Dedifferentiated amniotic fluid mesenchymal stem cell (primary cell): Measurements from ENCODE around the gene FLNB.
A peak's percentile ranks its signal among the peaks of the same experiment; 100 is the strongest.

Source experiments
- DNase-seq: peaks from one replicate; pipeline ENCODE4 v3.0.0-alpha.2; 2016; ENCODE audit errors: extremely low spot score

FLNB gene

DNA sequence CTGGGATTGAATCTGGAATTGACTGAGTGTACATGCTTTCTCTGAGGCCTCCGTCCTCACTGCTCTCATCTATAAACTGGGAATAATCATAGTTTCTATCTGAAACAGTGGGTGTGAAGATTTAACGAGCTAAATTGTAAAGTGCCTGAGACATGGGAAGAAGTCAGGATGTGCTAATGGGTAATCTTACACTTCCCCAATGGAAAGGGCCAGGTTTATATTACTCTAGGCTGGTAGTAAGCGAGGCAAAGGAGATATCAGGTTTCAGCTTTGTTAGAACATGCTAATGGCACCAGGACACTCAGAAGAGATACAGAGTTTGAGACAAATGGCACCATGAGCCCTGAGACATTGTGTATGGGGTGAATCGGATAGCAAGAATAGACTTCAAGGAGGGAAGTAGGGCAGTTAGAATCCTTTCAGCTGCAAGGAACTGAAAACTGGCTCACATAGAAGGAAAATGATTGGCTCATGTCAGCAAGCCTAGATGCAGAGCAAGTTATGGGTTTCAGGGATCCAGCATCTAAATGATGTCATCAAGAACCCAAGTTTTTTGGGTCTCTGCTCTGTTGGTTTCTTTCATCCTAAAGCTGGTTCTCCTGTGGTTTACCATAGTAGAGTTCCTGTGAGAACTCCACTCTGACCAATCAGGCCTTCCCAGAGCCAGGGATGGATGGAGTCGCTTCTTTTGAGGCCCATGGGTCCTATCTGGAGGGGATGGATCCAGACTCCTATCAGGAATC lies 21.8 kb downstream of the FLNB start:
- DNase-seq = no peak

DNA sequence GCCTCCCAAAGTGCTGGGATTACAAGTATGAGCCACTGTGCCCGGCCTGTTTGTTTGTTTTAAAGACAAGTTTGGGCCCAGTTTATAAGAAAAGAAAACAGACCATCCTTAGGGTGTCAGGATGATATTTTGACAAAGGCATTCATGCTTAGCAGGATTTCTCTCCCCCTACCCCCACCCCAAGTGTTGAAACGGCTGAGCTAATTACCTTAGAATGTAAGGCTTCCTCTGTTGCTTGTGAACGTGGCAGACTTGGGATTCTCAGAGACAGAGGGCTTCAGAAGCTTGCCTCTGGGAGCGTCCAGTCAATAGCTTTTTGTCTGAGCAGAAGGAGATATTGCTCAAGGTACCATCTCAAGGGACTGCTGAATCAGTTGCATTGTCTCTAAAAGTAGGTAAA lies 24.0 kb downstream of the FLNB start:
- no peak for DNase-seq

DNA sequence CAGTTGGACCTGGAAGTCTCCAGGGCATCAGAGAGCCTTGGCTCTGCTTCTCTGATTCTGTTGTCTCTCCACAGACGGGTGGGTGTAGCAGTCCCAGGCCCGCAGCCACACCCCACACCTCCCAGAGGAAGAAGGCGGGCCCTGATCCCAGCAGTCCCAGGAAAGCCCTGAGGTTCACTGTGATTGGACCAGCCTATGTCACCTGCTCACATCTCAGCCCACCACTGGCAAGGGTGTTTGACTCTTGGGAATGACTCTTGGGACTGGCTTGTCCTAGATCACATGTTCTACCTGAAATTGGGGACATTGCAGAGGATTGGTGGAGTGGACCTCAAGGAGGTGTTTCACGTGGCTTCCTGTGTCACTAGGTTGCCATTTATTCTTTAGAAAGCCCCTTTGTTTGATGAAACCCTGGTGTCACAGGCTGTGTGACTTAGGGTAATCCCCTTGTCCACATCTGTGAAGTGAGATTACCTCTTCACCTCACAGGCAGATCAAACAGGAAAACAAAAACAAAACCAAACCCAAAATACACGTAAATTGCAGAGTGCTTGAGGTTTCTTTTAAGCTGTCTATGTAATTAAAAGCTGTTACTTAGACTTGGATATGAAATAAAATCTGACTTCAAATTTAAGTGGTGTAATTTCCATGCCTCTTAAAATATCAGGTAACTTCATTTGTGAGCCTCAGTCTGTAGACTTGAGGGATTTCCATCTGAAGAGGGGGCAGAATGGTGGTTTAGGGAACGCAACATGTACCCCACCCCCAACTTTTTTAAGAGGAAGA lies 26.7 kb downstream of the FLNB start:
- DNase-seq = no peak

DNA sequence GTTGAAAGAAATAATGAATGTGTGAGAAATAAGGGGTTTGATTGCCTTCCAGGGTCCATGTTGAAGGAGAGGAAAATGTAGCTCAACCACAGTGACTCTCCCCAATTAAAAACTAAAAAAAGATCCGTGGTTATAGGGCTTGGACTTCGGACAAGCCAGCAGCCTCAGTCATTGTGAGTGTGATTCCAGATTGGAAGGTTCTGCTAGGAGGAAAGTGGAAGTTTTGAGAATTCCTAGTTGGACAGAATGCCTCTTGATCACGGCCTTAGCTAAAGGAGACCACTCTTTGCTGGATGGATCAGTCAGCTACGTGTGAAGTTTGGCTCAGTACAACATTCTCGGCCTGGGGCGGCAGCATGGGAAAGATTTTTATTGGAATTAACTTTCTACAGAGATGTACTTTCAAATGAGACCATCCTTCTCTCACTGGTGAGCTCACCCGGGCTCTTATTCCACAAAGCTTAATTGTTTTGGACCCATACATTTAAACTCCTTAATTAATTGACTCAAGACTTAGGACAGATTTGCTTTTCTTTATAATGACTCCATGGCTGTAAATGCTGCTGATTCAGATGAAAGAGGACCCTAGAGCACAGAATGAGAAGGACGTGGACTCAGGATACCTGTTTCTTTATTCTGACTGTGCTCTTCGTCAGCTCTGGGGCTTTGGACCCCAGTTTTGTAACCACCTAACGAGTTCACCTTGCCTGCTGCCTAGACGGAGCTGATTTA lies 27.5 kb downstream of the FLNB start:
- DNase-seq = no peak

DNA sequence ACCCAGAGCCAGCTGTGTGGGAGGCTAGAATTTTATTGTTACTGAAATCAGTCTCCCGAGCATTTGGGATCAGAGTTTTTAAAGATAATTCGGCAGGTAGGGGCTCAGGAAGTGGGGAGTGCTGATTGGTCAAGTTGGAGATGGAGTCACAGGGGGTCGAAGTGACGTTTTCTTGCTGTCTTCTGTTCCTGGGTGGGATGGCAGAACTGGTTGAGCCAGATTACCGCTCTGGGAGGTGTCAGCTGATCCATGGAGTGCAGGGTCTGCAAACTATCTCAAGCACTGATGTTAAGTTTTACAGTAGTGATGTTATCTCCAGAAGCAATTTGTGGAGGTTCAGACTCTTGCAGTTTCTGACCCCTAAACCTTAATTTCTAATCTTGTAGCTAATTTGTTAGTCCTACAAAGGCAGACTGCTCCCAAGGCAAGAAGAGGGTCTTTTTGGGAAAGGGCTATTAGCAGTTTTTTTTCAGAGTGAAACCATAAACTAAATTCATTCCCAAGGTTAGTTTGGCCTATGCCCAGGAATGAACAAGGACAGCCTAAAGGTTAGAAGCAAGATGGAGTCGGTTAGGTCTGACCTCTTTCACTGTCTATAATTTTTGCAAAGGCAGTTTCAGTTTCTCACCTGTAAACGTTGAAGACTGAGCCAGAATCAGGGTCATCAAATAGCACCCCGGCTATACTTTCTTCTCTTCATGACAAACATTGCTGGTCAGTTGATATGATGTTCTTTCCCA lies 28.2 kb downstream of the FLNB start:
- DNase-seq = no peak

GRCh38 chr3:58037141-58037910 lies 29.1 kb downstream of the FLNB start:
- no peak for DNase-seq

- DNase-seq = no peak
These were observed 30.6 kb downstream of the FLNB start for GRCh38 chr3:58038675-58039292.

DNA sequence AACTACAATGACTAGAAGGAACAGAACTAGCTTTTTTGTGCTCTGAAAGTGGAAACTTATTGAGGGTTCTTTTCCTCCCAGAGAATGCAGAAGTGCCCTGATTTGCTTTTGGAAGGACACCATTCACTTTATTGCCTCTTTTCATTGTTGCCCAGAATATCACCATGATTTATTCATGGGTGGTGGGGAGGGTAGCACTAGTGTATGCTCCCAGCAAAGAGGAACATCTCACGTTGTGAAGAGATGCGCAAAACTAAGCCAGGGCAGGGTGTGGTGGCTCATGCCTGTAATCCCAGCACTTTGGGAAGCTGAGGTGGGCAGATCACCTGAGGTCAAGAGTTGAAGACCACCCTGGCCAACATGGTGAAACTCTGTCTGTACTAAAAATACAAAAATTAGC lies 31.4 kb downstream of the FLNB start:
- DNase-seq = no peak

- no peak for DNase-seq
These were observed 33.1 kb downstream of the FLNB start for GRCh38 chr3:58041182-58041825.

GRCh38 chr3:58041826-58042324 lies 33.7 kb downstream of the FLNB start:
- peak; percentile 43 for DNase-seq

- no peak for DNase-seq
These were observed 34.9 kb downstream of the FLNB start for GRCh38 chr3:58042947-58043707.

GRCh38 chr3:58043933-58044332 lies 35.7 kb downstream of the FLNB start:
- DNase-seq = no peak

DNA sequence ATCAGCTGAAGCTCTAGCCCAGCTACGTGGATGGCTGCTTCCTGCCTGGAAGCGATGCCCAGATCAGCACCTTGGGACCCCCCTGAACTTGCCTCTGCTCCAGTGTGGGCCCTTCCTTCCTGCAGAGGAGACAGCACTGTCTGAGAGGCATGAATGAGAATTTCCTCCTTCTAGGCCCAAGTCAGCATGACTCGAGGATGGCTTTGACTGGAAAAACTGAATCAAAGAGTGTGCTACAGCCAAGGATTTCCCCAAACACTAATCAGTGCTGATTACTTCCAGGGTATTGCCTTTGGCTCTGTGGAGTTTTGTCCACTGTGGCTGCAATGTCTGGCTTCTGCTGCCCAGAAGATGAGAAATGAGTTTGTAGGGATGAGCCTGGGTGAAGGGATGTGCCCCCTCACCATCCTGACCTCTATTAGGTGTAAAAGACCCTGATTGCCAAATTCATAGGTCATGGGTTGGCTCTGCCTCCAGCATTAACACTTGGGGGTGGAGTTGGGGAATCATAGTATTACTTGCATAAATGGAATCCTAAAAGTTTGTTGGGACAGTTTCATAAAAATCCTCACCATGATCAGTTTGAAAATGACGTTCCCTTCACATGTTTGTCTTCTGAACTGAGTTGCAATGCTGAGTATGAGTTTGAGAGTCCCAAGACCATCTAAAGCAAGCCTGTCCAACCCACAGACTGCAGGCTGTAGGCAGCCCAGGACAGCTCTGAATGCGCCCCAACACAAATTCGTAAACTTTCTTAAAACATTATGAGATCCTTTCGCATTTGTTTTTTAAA lies 36.7 kb downstream of the FLNB start:
- DNase-seq = no peak

- DNase-seq = peak; percentile 76
These were observed 39.6 kb downstream of the FLNB start for GRCh38 chr3:58047826-58048225.

DNA sequence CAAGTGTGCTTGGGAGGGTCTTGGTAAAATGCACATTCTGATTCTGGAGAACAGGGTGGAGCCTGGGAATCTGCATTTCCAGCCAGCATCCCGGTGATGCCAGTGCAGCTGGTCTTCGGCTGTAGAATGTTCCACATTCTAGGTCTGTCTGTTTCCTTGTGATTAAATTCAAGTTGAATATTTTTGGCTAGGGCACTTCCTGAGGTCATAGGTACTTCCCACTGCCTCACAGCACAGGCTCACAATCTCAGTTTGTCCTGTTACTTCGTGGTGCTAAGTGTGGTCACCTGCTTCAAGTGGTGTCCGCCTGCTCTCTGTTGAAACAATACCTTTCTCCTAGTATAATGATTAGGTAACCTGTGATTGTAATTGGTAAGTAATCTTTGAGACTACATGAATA lies 40.1 kb downstream of the FLNB start:
- DNase-seq = no peak

DNA sequence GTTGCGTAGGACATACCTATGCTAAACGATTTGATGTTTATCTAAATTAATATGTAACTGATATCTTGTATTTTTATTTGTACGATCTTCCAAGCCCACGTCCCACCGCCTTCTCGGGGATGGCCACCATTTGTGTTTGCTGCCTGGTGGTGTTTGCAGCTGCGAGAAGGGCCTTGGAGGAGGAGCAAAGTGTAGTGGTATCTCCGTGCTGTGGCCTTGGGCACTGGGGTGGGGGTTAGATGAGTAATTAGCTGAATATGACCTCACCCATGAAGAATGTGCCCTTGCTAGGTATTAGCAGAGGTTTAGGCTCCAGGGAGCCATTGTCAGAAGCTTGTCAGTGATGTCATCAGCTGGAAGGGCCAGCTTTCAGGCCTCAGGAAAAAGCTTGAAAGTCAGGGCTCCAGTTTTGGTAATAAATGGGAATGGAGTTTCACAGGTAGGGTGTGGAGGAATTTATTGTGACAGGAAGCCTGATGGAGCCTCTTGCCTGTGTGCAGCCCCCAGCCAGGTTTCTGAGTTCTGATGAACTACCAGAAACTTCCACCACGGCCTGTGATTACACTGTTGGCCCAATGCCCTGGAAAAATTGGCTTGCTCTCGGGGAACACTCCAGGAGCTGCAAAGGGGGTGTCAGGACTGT lies 41.0 kb downstream of the FLNB start:
- DNase-seq = peak; percentile 55

DNA sequence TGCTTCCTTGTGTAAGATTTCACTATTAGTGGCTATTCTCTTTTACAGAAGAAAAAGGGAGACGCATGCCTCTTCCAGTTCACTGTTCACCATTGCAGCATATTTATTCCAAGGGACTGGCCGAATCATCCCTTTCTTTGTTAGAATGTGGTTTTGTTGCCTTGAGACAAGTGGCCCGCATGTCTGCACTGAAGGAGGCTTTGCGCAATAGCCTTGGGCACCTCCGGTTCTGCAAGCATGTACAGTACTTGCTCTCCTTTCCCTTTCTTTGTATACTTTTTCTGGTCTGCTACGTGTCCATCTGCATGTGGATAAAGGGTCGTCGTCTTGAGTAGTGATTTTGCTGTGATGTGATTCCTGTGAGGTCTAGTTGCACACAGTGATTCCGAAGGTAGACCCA lies 43.0 kb downstream of the FLNB start:
- DNase-seq = peak; percentile 58
